Kidney capillary endothelial cell (primary cell): ENCODE results near the gene SELP.
A peak's percentile ranks its signal among the peaks of the same experiment; 100 is the strongest.
"Not testable (repeated sequence)": the region's sequence is repeated elsewhere in the genome, so short reads cannot be mapped to it uniquely, and the experiment has no call there.

Experiments
- DNase-seq: peaks from one replicate; pipeline ENCODE4 v3.0.0-alpha.2; 2018; ENCODE audit warnings: low spot score

The SELP gene

DNA sequence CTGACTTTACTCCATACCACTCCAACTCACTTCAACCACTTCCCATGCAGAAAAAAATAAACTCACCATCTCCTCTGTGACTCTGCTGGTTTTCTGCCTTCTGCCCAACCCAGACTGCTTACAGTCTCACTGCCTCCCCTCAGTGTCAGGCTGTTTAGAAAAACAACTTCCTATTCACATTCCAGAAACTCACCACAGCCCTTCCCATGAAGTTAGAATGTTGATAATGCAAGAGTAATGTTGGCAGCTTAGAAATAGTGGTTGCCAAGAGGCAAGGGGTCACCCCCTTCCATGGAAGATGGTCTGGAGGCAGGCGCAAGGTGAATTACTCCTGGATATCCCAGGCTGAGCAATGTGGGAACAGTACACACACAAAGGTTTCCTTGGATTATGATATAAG is at the start of gene SELP:
Gene SELP (minus strand): TSS at position 119 of the 400 bp plus-strand sequence. CDS start 50 bp downstream, at position 69.
- DNase-seq = no peak

DNA sequence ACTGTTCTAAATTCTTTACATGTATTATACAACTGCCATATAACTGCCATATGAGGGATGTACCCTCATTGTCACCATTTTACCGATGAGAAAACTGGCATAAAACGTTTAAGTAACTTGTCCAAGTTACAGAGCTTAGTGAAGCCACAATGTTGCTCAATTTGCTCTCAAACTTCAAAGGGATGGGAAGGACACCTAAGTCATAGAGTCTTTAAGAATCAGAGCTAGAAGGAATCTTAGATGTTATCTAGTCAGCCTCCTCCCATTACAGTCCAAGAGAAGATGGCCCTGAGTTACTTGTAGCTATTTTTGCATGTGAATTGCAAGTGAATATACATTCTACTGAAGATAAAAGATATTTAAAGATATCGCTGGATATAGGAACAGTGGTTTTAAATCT is 49.8 kb upstream of the SELP start:
- DNase-seq = no peak

- peak; percentile 65 for DNase-seq
Observed at GRCh38 chr1:169676001-169676400, 46.1 kb upstream of the SELP start.

DNA sequence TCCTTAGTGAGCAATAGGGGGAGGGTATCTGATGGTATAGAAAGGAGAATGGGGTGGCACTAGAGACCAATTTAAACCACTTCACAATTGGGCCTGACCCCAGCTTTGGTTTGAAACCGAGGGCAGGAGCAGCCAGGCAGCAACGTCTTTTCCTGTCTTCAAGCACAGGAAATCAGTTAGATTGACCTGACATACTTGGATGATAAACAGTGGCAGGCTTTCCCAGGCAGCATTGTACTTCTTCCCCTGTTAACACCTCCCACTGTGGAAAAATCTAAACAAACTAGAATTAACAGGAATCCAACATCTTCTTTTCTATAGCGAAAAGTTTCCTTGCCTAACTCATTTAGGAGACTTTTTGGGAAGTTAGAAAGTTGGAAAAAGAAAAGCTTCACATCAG is 40.9 kb upstream of the SELP start:
- DNase-seq = peak; percentile 22

GRCh38 chr1:169670244-169670643 is 40.3 kb upstream of the SELP start:
- DNase-seq = not testable (repeated sequence)

GRCh38 chr1:169667699-169668596 is 38.0 kb upstream of the SELP start:
- DNase-seq = not testable (repeated sequence)

GRCh38 chr1:169667227-169667639 is 37.3 kb upstream of the SELP start:
- DNase-seq = not testable (repeated sequence)

DNA sequence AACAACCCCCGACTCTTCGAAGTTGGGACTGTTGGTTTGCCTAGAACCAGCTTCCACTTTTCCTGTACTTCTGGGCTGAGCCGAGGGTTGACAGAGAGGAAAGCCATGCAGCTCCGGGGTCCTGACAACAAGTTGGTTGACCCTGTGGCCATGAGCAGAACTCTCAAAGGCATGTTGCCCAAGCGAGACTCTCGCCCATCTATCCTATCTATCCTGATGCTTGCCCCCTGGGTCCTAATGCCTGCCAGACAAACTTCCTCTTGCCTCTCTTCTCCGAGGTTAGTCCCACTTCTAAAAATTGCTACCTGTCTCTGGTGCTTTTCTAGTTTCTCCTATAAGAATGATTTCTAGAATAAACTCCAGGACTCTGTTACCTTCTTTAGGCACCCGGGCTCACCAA is 32.8 kb upstream of the SELP start:
- DNase-seq = not testable (repeated sequence)

DNA sequence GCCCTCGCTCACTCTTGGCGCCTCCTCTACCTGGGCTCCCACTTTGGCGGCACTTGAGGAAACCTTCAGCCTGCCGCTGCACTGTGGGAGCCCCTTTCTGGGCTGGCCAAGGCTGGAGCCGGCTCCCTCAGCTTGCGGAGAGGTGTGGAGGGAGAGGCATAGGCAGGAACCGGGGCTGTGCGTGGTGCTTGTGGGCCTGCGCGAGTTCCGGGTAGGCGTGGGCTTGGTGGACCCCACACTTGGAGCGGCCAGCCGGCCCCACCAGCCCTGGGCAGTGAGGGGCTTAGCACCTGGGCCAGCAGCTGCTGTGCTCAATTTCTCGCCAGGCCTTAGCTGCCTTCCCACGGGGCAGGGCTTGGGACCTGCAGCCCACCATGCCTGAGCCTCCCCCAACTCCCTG is 31.1 kb upstream of the SELP start:
- not testable (repeated sequence) for DNase-seq

DNA sequence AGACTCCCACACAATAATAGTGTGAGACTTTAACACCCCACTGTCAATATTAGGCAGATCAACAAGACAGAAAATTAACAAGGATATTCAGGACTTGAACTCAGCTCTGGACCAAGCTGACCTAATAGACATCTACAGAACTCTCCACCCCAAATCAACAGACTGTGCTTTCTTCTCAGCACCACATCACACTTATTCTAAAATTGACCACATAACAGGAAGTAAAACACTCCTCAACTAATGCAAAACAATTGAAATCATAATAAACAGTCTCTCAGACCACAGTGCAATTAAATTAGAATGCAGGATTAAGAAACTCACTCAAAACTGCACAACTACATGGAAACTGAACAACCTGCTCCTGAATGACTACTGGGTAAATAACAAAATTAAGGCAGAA is 28.9 kb upstream of the SELP start:
- DNase-seq = not testable (repeated sequence)

DNA sequence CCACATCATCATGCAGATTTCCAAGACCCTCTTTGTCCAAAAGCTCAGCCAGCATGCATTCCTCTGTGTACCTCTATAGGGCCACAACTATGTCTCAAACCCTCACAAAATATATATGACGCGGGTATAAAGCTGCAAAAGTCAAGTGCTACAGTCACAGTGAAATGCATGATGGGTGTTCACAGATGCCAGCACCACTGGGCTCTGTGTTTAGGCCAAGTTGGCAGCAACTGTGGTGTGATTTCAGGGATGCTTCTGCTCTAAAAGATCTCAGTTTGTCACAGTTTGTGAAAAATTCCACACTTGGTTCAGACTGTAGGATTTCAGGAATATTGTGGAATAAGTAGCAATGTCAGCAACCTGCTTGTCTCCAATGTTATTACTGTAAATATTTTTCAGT is 23.9 kb upstream of the SELP start:
- DNase-seq = no peak

- no peak for DNase-seq
Observed at GRCh38 chr1:169651035-169651434, 21.1 kb upstream of the SELP start.

DNA sequence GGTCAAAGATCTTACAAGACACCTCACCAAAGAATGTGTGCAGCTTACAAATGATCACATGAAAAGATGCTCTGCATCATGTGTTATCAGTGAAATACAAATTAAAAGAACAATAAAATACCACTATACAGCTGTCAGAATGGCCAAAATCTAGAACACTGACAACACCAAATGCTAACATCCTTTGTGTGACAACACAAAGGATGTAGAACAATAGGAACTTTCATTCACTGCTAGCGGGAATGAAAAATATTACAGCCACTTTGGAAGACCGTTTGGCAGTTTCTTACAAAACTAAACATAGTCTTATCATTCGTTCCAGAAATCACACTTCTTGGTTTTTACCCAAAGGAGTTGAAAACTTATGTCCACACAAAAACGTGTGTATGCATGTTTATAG is 20.6 kb upstream of the SELP start:
- peak; percentile 4 for DNase-seq

GRCh38 chr1:169648709-169649108 is 18.8 kb upstream of the SELP start:
- no peak for DNase-seq

DNA sequence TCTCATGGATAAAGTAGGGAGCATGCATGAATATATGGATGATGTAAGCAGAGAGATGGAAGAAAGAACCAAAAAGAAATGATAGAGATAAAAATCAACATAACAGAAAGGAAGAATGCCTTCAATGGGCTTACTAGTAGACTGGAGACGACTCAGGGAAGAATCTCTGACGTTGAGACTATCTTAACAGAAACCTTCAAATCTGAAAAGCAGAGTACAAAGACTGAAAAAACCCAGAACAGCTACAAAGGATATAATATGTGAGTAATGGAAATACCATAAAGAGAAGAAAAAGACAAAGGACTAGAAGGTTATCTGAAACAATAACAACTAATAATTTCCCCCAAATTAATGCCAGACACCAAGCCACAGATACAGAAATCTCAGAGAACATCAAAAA is 18.3 kb upstream of the SELP start:
- no peak for DNase-seq

DNA sequence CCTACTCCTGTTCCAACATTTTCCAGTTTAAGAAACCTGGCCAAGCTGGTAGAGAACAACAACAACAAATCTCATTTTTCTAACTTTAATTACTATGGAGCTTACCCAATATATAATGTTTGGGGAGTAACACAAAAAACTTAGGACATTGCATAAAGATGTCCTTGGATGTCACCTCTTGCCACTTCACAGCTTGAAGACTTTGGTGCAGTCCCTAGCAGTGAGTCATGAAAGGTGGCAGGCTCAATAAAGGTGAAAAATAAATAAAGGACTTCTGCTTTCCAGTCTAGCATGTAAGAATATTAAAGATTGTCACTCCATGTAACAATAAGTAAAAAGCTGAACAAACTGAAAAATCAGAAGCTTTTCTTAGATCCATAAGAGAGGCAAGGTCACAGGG is 17.6 kb upstream of the SELP start:
- no peak for DNase-seq

DNA sequence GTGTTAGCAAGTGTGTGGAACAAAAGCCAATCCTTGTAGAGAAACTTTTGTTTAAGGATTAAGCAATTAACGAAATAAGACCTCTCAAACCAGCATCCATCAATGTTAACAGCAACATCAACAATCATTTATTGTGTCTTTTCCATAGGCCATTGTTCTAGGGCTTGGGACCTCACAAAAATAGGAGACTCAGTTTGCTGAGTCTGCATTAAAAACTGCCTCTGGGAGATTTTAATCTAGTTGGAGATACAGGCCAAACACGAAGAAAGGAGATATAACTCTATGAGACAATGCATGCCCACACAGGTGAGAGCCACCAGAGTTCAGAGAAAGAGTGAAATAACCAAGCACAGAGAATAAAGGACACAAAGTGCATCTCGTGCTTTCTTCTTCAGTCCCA is 14.4 kb upstream of the SELP start:
- no peak for DNase-seq

- no peak for DNase-seq
Observed at GRCh38 chr1:169634877-169635276, 5.0 kb upstream of the SELP start.

DNA sequence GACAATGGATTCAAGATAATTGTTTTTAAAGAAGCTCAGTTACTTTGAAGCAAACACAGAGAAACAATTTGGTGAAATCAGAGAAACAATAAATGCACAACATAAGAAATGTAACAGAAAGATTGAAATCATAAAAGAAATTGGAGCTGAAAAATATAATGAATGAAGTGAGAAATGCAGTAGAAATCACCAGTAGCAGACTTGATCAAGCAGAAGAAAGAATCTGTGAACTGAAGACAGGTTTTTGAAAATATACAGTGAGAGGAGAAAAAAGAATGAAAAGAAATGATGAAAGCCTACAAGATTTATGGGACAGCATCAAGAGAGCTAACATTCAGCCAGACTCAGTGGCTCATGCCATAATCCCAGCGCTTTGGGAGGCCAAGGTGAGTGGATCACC is 4.2 kb upstream of the SELP start:
- no peak for DNase-seq

- DNase-seq = no peak
Observed at GRCh38 chr1:169631249-169631648, 1.3 kb upstream of the SELP start.

GRCh38 chr1:169624912-169625311 is 5.0 kb downstream of the SELP start:
- DNase-seq = no peak

DNA sequence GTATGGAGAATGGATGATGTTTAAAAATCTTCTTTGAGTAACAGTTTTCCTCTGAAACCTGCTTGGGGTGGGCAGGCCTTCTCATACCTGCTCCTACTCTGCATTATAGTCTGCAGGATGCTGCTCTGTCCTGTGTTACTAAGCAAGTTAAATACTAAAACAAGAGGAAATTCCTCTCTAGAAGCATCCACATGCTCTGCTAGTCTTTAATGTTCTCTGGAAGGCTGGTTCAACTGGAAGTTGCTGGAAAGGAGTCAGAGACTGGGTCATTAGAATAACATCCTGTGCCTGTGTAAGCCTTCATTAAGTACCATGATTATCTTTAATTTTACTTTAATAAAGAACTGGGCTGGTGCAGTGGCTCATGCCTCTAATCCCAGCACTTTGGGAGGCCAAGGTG is 5.8 kb downstream of the SELP start:
- no peak for DNase-seq

- DNase-seq = no peak
Observed at GRCh38 chr1:169623132-169623926, 6.6 kb downstream of the SELP start.
